Stimulated activated CD8-positive, alpha-beta memory T cell treated with anti-CD3 and anti-CD28 coated beads, Interleukin-15, amount 100 ng/mL, for 48 hours (primary cell): ENCODE data around the gene PABPN1L.

ENCODE experiments used
- DNase-seq, 2 donors: peaks; one replicate each; pipeline ENCODE4 v3.0.0-alpha.2; 2020; ENCODE audit warnings: low read depth in 2 of 2

The PABPN1L gene

DNA sequence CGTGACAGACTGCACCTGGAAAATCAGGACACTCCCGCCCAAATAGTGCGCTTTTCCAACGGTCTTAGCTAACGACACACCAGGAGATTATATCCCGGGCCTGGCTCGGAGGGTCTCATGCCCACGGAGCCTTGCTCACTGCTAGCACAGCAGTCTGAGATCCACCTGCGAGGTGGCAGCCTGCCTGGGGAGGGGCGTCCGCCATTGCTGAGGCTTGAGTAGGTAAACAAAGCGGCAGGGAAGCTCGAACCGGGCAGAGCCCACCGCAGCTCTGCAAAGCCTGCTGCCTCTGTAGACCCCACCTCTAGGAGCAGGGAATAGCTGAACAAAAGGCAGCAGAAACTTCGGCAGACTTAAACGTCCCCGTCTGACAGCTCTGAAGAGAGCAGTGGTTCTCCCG lies 14.8 kb downstream of the PABPN1L start:
- no peak for DNase-seq

GRCh38 chr16:88850531-88851199 lies 15.8 kb downstream of the PABPN1L start:
- no peak for DNase-seq

- no peak for DNase-seq
Observed at GRCh38 chr16:88848557-88848956, 17.9 kb downstream of the PABPN1L start.

DNA sequence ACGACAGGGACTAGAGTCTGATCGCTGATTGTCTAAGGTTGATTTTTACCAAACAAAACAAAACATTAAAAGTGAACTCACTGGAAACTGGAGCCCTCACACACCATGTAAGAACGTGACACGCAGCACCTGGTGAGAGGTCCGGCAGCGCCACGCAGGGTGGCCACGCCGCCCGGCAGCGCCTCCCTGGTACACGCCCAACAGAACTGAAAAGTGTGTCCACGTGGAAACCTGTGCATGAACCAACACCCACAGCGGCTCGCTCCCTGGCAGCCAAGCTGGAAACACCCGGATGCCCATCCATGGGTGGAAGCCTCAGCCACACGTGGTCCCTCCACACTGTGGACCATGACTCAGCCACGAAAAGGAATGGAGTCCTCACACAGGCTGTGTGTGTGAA lies 18.8 kb downstream of the PABPN1L start:
- DNase-seq = no peak

DNA sequence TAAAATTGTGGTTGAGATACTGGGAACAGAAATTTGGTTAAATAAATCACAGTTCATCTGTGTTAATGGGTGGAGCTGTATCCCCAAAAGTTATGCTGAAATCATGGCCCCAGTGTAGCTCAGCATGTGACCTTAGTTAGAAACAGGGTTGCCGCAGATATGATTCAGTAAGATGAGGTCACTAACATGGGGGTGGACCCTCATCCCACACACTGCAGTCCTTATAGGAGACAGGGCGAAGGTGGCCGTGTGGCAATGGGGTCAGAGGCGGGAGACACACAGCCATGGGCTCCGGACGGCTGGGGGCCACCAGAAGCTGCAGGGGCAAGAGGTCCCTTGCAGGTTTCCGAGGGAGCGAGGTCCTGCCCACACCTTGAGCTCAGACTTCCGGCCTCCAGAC lies 20.4 kb downstream of the PABPN1L start:
- DNase-seq = no peak

GRCh38 chr16:88844419-88845036 lies 21.9 kb downstream of the PABPN1L start:
- DNase-seq = no peak

GRCh38 chr16:88843256-88843655 lies 23.2 kb downstream of the PABPN1L start:
- no peak for DNase-seq

- no peak for DNase-seq
Observed at GRCh38 chr16:88842806-88843205, 23.7 kb downstream of the PABPN1L start.

DNA sequence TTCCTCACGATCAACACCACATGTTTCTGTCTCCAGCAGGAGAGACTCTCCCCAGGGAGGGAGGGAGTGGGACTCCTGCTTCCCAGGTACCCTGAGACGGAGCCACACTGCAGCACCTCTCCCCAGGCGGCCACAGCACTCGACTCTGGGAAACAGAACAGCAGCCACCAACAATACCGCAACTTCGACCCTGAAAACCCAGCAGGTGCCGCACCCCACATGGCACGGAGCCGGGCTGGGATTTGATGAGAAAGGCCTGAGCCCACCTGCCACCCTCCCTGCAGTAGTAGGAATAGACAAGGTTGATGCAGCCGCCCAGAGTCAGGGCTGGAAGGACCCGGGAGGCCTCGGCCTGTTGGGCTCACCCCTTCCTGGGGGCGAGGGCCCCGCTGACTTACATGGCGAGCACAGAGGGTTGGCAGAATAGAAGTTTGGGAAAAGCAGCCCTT lies 24.1 kb downstream of the PABPN1L start:
- no peak for DNase-seq

- no peak for DNase-seq
Observed at GRCh38 chr16:88841521-88842307, 24.7 kb downstream of the PABPN1L start.

GRCh38 chr16:88840600-88841215 lies 25.8 kb downstream of the PABPN1L start:
- DNase-seq = no peak

DNA sequence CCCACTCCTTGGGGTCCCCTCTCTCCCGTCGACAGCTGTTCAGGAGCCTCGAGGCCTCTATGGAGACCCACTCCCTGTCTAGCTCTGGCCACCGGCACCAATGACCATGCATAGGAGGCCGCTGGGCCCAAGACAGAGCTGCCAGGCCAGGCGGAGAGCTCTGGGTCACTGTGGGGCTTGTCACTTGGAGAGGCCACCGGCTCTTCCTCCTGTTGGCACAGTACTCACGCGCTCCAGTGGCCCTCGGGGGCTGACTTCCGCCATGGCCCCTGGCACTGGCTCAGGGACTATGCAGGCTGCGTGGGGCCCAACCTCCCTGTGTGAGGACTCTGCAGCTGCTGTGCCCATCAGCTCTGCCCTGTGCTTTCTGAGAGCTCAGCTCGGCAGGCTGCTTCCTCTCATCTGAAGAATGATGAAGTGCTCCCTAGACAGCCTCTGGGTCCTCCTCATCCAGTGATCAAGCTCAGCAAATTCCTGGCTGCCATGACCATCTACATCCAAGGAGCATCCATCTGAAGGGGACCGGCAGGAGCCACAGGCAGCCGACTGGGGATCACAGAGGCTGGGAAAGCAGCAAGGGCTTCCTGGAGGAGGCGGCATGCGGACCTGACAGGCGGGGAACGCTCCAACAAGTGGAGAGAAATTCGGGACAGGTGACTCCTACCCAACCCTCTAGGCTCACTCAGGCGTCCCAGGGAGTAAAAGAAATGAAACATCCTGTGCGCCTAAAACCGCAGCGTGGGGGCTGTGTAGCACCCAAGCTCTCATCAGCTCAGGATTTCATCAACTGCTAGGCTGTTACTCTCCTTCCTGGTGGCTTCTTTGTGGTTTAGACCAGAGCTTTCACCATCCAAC lies 26.5 kb downstream of the PABPN1L start:
- no peak for DNase-seq

GRCh38 chr16:88839026-88839529 lies 27.4 kb downstream of the PABPN1L start:
- DNase-seq = no peak

- DNase-seq = no peak
Observed at GRCh38 chr16:88838566-88838965, 27.9 kb downstream of the PABPN1L start.

DNA sequence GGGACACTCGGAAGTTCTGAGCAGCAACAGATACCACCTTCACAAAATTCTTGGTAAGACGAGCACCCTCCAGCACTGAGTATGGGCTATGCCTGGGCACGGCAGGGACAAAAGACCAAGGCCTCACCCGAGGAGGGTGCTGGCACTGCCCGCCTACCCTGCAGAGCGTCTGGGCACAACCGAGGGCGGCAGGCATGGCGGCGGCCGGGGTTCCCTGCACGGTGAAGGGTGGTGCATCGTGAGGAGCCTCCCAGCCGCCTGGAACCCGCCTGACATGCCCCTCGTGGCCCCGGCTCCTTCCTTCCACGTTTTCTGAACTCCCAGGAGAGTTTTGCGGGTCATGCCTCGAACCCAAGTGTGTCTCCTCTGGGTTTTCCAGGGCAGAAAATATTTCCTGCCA lies 28.7 kb downstream of the PABPN1L start:
- no peak for DNase-seq

- no peak for DNase-seq
Observed at GRCh38 chr16:88836791-88837190, 29.7 kb downstream of the PABPN1L start.

GRCh38 chr16:88835818-88836217 lies 30.6 kb downstream of the PABPN1L start:
- DNase-seq = no peak

GRCh38 chr16:88835383-88835782 lies 31.1 kb downstream of the PABPN1L start:
- DNase-seq = no peak

- no peak for DNase-seq
Observed at GRCh38 chr16:88834670-88835069, 31.8 kb downstream of the PABPN1L start.

DNA sequence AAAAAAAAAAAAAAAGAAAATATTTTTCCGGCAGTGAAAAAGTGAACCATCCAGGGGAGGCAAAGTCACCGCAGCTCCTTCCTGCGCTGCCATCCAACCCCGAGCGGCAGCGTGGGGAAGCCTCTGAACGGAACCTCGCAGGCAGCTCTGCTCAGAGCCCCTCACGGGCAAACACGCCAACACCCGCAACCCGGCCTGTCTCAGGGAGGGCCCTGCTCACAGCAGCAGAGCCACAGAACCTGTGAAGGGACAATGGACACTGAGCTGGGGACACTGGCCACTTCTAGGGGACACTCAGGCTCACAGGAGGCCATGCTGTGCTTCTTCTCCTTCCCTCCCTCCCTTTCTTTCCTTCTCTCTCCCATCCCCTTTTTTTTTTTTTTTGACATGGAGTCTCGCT lies 33.4 kb downstream of the PABPN1L start:
- no peak for DNase-seq

DNA sequence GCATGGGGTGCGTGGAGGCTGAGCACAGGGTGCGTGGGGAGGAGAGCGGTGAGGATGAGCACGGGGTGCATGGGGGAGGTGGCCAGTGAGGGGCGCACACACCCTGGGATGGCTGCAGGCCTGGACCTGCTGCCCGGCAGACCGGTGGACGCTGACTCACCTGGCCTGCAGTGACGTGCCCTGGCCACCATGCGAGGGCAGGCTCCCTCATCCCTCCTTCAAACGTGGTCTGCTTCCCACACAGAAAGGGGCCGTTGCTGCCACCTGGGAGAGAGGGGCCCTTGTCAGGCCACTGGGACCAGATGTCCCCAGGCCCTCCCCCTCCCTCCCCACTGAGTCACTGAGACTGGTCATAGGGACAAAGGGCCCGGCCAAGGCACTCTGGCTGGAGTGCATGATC lies 34.6 kb downstream of the PABPN1L start:
- no peak for DNase-seq
